CD14-positive monocyte (primary cell): ENCODE measurements around the gene AMACR. TPM values are rescaled to one million over a fixed set of nuclear protein-coding genes. Genes with fewer than 3 reads are reported as not detected.

Experiments
- DNase-seq, 3 donors: peaks; one replicate each; pipeline ENCODE4 v3.0.0-alpha.2; 2011 to 2022
- H2AFZ ChIP-seq: 2 replicates; pipeline ENCODE4 v1.6.0; 2012; ENCODE audit warnings: mild to moderate bottlenecking, low read depth, low read length, inconsistent platforms; ENCODE audit not compliant: insufficient read depth, poor library complexity, severe bottlenecking
- H3K27ac ChIP-seq, 2 donors: 1 replicate in 1 of 2; 2 replicates in 1 of 2; pipeline ENCODE4 v1.5.1; 2012 to 2013; ENCODE audit warnings: low read length in 2 of 2, control low read depth in 1 of 2, inconsistent platforms in 1 of 2, low read depth in 1 of 2, mild to moderate bottlenecking in 1 of 2
- H3K27me3 ChIP-seq, 2 donors: one replicate each; pipeline versions ENCODE4 v1.6.0 to v1.6.1; 2011 to 2013; ENCODE audit warnings: low read length in 2 of 2; ENCODE audit not compliant: control insufficient read depth in 2 of 2, insufficient read depth in 2 of 2
- H3K36me3 ChIP-seq, 2 donors: replicated peaks in 1 of 2; 1 replicate in 1 of 2; 2 replicates in 1 of 2; pipeline versions ENCODE4 v1.5.1 to v1.6.1; 2012 to 2013; ENCODE audit warnings: low read length in 2 of 2, control low read depth in 1 of 2, inconsistent platforms in 1 of 2, mild to moderate bottlenecking in 1 of 2; ENCODE audit not compliant: insufficient read depth in 2 of 2, control insufficient read depth in 1 of 2
- H3K4me1 ChIP-seq, 2 donors: 1 replicate in 1 of 2; 2 replicates in 1 of 2; pipeline versions ENCODE4 v1.5.1 to v1.6.1; 2012 to 2013; ENCODE audit warnings: low read length in 2 of 2, control low read depth in 1 of 2, inconsistent platforms in 1 of 2, mild to moderate bottlenecking in 1 of 2, moderate library complexity in 1 of 2; ENCODE audit not compliant: insufficient read depth in 2 of 2, control insufficient read depth in 1 of 2
- H3K4me2 ChIP-seq: replicated peaks from 2 replicates; pipeline ENCODE3; 2012; ENCODE audit warnings: low read length, moderate library complexity, mild to moderate bottlenecking; ENCODE audit not compliant: poor library complexity, severe bottlenecking; ENCODE audit errors: extremely low read depth
- H3K4me3 ChIP-seq, 3 experiments: fragments of 200-600 bp in 1 of 3; sonication (generic) in 1 of 3; replicated peaks in 1 of 3; 1 replicate in 2 of 3; 2 replicates in 1 of 3; pipeline ENCODE4 v1.5.1; 2011 to 2013; ENCODE audit warnings: low read length in 3 of 3, mild to moderate bottlenecking in 3 of 3, control low read depth in 2 of 3, low read depth in 2 of 3, inconsistent platforms in 1 of 3, moderate library complexity in 1 of 3
- H3K79me2 ChIP-seq: 2 replicates; pipeline ENCODE4 v1.6.0; 2012; ENCODE audit warnings: mild to moderate bottlenecking, control low read depth, inconsistent platforms, low read length, moderate library complexity; ENCODE audit not compliant: insufficient read depth
- H3K9ac ChIP-seq: 2 replicates; pipeline ENCODE4 v1.6.0; 2017; ENCODE audit warnings: low read length, mild to moderate bottlenecking; ENCODE audit not compliant: insufficient read depth, poor library complexity, severe bottlenecking
- H3K9me3 ChIP-seq, 2 donors: replicated peaks in 1 of 2; 1 replicate in 1 of 2; 2 replicates in 1 of 2; pipeline versions ENCODE4 v1.5.1 to v1.6.1; 2012 to 2013; ENCODE audit warnings: low read length in 2 of 2, control low read depth in 1 of 2; ENCODE audit not compliant: control insufficient read depth in 1 of 2, insufficient read depth in 1 of 2
- H4K20me1 ChIP-seq: 2 replicates; pipeline ENCODE4 v1.6.0; 2012; ENCODE audit warnings: mild to moderate bottlenecking, low read length, control low read depth, moderate library complexity; ENCODE audit not compliant: insufficient read depth
- H3K27ac Mint-ChIP-seq, 7 donors: one replicate each; pipeline ENCODE4 v1.8.0; 2020; ENCODE audit warnings: mild to moderate bottlenecking in 7 of 7, mixed read lengths in 7 of 7, moderate library complexity in 6 of 7, inconsistent platforms in 2 of 7
- H3K27me3 Mint-ChIP-seq, 3 donors: one replicate each; pipeline ENCODE4 v1.8.0; 2021 to 2022; ENCODE audit warnings: low read depth in 3 of 3, mild to moderate bottlenecking in 3 of 3, mixed read lengths in 3 of 3, moderate library complexity in 3 of 3, inconsistent platforms in 1 of 3
- H3K36me3 Mint-ChIP-seq, 2 donors: one replicate each; pipeline ENCODE4 v1.8.0; 2020; ENCODE audit warnings: mixed read lengths in 2 of 2, inconsistent platforms in 1 of 2, mild to moderate bottlenecking in 1 of 2
- H3K4me1 Mint-ChIP-seq: one replicate; pipeline ENCODE4 v1.8.0; 2020; ENCODE audit warnings: mild to moderate bottlenecking, mixed read lengths
- H3K4me3 Mint-ChIP-seq, 2 donors: one replicate each; pipeline ENCODE4 v1.8.0; 2020; ENCODE audit warnings: mild to moderate bottlenecking in 2 of 2, mixed read lengths in 2 of 2, moderate library complexity in 1 of 2
- H3K9me3 Mint-ChIP-seq, 7 donors: one replicate each; pipeline ENCODE4 v1.8.0; 2020 to 2022; ENCODE audit warnings: mixed read lengths in 7 of 7, mild to moderate bottlenecking in 6 of 7, moderate library complexity in 6 of 7, inconsistent platforms in 2 of 7
- WGBS: methylation state at CpG from one replicate; pipeline ENCODE4 v1.1.5; 2013; ENCODE audit warnings: missing lambda C conversion rate; ENCODE audit not compliant: insufficient coverage; 5-methylcytosine and 5-hydroxymethylcytosine counted together
- intact Hi-C, 2 donors: fragments of 100-400 bp; cut with micrococcal nuclease; formaldehyde crosslinking; loops; one replicate each; pipeline versions ENCODE4 v1.15.0 to v1.15.1; 2023
- polyA plus RNA-seq, 3 donors: library from polyadenylated mRNA; depleted of rRNA in 1 of 3; unstranded in 2 of 3; stranded (reverse) in 1 of 3; fragments of 300-500 nt in 2 of 3; fragments of >200 nt in 1 of 3; fragmentation: Illumina TruSeq in 2 of 3; gene quantifications; 1 replicate in 2 of 3; 2 replicates in 1 of 3; pipeline ENCODE4 v1.2.3, GENCODE V29; 2012 to 2021
- TF ChIP-seq, protein P1 (sequence below): fragments of 200-600 bp; IDR thresholded peaks from one replicate; pipeline ENCODE4 v1.8.0; 2022; ENCODE audit warnings: antibody characterized with exemption, mild to moderate bottlenecking

The AMACR gene
- polyA plus RNA-seq, 3 donors: 1.2 to 6.1 (median 4.8) TPM

DNA sequence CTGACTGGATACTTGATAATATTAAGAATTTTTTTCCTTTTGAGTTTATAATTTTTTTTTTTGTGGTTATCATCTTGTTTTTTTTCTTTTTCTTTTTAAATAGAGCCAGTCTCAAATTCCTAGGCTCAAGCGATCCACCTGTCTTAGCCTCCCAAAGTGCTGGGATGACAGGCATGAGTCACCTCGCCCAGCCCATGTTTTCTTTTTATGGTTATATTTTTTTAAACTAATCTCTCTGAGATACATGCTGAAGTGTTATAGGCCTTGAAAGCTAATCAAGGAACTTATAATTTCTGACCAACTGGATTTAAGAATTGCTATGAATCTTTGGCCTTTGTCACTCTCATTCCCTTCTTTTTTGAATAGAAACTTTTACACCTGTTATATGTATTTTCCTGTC lies 6.8 kb upstream of the AMACR start:
- Histone ChIP-seq H3K4me2 (no peak overlapping the region), H3K9ac (no peak overlapping the region), H2AFZ (no peak overlapping the region), H3K36me3 (no peaks in the 10 kb centered on the region), H3K79me2 (no peaks in the 10 kb centered on the region), H3K4me1 (no peaks in the 10 kb centered on the region), H3K9me3 (no peaks in the 10 kb centered on the region), H3K27me3 (no peaks in the 10 kb centered on the region), H4K20me1 (no peaks in the 10 kb centered on the region), H3K4me3 (no peak overlapping the region), H3K27ac (no peak overlapping the region)
- intact Hi-C loops: no loop called here
- TF ChIP-seq, protein P1, sequence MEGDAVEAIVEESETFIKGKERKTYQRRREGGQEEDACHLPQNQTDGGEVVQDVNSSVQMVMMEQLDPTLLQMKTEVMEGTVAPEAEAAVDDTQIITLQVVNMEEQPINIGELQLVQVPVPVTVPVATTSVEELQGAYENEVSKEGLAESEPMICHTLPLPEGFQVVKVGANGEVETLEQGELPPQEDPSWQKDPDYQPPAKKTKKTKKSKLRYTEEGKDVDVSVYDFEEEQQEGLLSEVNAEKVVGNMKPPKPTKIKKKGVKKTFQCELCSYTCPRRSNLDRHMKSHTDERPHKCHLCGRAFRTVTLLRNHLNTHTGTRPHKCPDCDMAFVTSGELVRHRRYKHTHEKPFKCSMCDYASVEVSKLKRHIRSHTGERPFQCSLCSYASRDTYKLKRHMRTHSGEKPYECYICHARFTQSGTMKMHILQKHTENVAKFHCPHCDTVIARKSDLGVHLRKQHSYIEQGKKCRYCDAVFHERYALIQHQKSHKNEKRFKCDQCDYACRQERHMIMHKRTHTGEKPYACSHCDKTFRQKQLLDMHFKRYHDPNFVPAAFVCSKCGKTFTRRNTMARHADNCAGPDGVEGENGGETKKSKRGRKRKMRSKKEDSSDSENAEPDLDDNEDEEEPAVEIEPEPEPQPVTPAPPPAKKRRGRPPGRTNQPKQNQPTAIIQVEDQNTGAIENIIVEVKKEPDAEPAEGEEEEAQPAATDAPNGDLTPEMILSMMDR: no peak
- no peak for DNase-seq
- Mint-ChIP-seq H3K27me3 (peaks cover 0 to 3% (median 0%) of the 10 kb centered on the region in 3 donors), H3K27ac (no peak overlapping the region), H3K9me3 (peaks cover 0 to 9% (median 0%) of the 10 kb centered on the region in 7 donors), H3K4me1 (no peaks in the 10 kb centered on the region), H3K4me3 (no peak overlapping the region), H3K36me3 (peaks cover 0 to 5% of the 10 kb centered on the region in 2 donors)
- no CpG with 5 or more reads among the region's 2 CpGs for WGBS

DNA sequence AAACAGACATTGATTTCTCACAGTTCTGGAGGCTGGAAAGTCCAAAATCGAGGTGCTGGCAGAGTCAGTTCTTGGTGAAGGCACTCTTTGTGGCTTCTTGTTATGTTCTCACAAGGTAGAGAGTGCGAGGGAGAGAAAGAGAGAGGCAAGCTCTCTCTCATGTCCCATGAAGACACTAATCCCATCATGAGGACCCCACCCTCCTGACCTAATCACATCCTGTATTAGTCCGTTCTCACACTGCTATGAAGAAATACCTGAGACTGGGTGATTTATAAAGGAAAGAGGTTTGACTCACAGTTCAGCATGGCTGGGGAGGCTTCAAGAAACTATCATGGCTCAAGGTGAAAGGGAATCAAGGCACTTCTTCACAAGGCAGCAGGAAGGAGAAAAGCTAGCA lies 5.7 kb upstream of the AMACR start:
- intact Hi-C loops: no loop called here
- H2AFZ ChIP-seq: no peak overlapping the region
- no peaks in the 10 kb centered on the region for H3K36me3 ChIP-seq
- no peaks in the 10 kb centered on the region for H4K20me1 ChIP-seq
- DNase-seq: no peak
- Mint-ChIP-seq H3K4me1 (peaks cover 8% of the 10 kb centered on the region), H3K4me3 (no peak overlapping the region), H3K36me3 (peaks cover 0 to 1% of the 10 kb centered on the region in 2 donors), H3K27me3 (peaks cover 0 to 3% (median 0%) of the 10 kb centered on the region in 3 donors), H3K27ac (no peak overlapping the region), H3K9me3 (peaks cover 0 to 9% (median 0%) of the 10 kb centered on the region in 7 donors)
- H3K79me2 ChIP-seq: no peaks in the 10 kb centered on the region
- no peak overlapping the region for H3K27ac ChIP-seq
- no CpG with 5 or more reads among the region's 3 CpGs for WGBS
- no peak overlapping the region for H3K4me2 ChIP-seq
- H3K4me3 ChIP-seq: no peak overlapping the region
- no peaks in the 10 kb centered on the region for H3K9me3 ChIP-seq
- TF ChIP-seq, protein P1: no peak
- H3K4me1 ChIP-seq: peaks cover 4 to 6% of the 10 kb centered on the region in 2 donors
- no peak overlapping the region for H3K9ac ChIP-seq
- no peaks in the 10 kb centered on the region for H3K27me3 ChIP-seq
